HepG2 (cell line): ENCODE results near the gene GPATCH3.

Experiments
- EZH2 ChIP-seq: conservative IDR thresholded peaks from 2 replicates; pipeline ENCODE4 v1.6.1; 2012; ENCODE audit warnings: mild to moderate bottlenecking, low read depth, low read length, moderate library complexity
- HNRNPL ChIP-seq: fragments of 200-400 bp; formaldehyde crosslinking; IDR thresholded peaks from 2 replicates; pipeline ENCODE4 v1.6.1; 2017; ENCODE audit warnings: mild to moderate bottlenecking, low read depth, low read length
- HNRNPUL1 ChIP-seq: fragments of 200-400 bp; formaldehyde crosslinking; IDR thresholded peaks from 2 replicates; pipeline ENCODE4 v1.6.1; 2017; ENCODE audit warnings: low read depth, mild to moderate bottlenecking, low read length, moderate library complexity
- JUNB ChIP-seq: sonication (generic); formaldehyde crosslinking; IDR thresholded peaks from 2 replicates; pipeline ENCODE4 v1.8.0; 2022; ENCODE audit warnings: missing genetic modification reagents, mild to moderate bottlenecking, borderline replicate concordance
- KDM4B ChIP-seq: sonication (generic); formaldehyde crosslinking; IDR thresholded peaks from 2 replicates; pipeline ENCODE4 v1.4.0; 2020; ENCODE audit warnings: missing genetic modification reagents
- MZF1 ChIP-seq: sonication (generic); formaldehyde crosslinking; IDR thresholded peaks from 2 replicates; pipeline ENCODE4 v1.8.1; 2023; ENCODE audit warnings: mild to moderate bottlenecking, missing genetic modification reagents, borderline replicate concordance
- TAF1 ChIP-seq: sonication (generic); formaldehyde crosslinking; IDR thresholded peaks from 2 replicates; pipeline ENCODE4 v1.4.0; 2020; ENCODE audit warnings: missing genetic modification reagents
- TF ChIP-seq, protein P1 (sequence below): sonication (generic); formaldehyde crosslinking; conservative IDR thresholded peaks from 2 replicates; pipeline ENCODE4 v1.4.0; 2020; ENCODE audit warnings: missing genetic modification reagents
- TF ChIP-seq, protein P2 (sequence below): IDR thresholded peaks from 2 replicates; pipeline ENCODE4 v1.6.1; 2016; ENCODE audit warnings: mild to moderate bottlenecking, missing biosample characterization, missing genetic modification reagents
- TF ChIP-seq, protein P3 (sequence below): sonication (generic); formaldehyde crosslinking; IDR thresholded peaks from 2 replicates; pipeline ENCODE4 v1.5.0; 2020; ENCODE audit warnings: mild to moderate bottlenecking, missing genetic modification reagents, moderate library complexity
- TF ChIP-seq, protein P4 (sequence below): IDR thresholded peaks from 2 replicates; pipeline ENCODE4 v1.4.0; 2020; ENCODE audit warnings: mild to moderate bottlenecking, missing genetic modification reagents
- TF ChIP-seq, protein P5 (sequence below): sonication (generic); formaldehyde crosslinking; IDR thresholded peaks from 2 replicates; pipeline ENCODE4 v1.5.0; 2020; ENCODE audit warnings: mild to moderate bottlenecking, missing genetic modification reagents, borderline replicate concordance
- TF ChIP-seq, protein P6 (sequence below): sonication (generic); formaldehyde crosslinking; IDR thresholded peaks from 2 replicates; pipeline ENCODE4 v1.5.0; 2020; ENCODE audit warnings: mild to moderate bottlenecking, missing genetic modification reagents
- TF ChIP-seq, protein P7 (sequence below): sonication (generic); formaldehyde crosslinking; IDR thresholded peaks from 2 replicates; pipeline ENCODE4 v1.8.1; 2023; ENCODE audit warnings: mild to moderate bottlenecking, missing genetic modification reagents, borderline replicate concordance

DNA sequence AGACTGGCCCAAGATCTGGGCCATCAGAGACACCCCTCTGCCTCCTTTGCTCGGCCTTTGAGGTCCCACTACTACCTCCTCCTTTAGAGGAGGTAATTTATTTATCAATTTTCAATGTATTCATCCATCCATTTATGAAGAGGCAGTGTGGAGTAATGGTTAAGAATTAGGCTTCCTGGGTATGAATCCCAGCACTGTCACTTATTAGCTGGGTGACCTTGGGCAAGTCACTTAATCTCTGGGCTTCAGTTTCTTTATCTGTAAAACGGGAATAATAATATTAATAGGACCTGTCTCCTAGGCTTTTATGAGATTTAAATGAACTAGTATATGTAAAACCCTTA is 11.9 kb upstream of the GPATCH3 start:
- TF ChIP-seq, protein P1, sequence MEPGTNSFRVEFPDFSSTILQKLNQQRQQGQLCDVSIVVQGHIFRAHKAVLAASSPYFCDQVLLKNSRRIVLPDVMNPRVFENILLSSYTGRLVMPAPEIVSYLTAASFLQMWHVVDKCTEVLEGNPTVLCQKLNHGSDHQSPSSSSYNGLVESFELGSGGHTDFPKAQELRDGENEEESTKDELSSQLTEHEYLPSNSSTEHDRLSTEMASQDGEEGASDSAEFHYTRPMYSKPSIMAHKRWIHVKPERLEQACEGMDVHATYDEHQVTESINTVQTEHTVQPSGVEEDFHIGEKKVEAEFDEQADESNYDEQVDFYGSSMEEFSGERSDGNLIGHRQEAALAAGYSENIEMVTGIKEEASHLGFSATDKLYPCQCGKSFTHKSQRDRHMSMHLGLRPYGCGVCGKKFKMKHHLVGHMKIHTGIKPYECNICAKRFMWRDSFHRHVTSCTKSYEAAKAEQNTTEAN (CRISPR knock-in tag), result no peak
- no peak for TF ChIP-seq KDM4B (CRISPR knock-in tag)
- TF ChIP-seq, protein P2, sequence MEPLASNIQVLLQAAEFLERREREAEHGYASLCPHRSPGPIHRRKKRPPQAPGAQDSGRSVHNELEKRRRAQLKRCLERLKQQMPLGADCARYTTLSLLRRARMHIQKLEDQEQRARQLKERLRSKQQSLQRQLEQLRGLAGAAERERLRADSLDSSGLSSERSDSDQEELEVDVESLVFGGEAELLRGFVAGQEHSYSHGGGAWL (CRISPR knock-in tag), result no peak
- TF ChIP-seq, protein P3, sequence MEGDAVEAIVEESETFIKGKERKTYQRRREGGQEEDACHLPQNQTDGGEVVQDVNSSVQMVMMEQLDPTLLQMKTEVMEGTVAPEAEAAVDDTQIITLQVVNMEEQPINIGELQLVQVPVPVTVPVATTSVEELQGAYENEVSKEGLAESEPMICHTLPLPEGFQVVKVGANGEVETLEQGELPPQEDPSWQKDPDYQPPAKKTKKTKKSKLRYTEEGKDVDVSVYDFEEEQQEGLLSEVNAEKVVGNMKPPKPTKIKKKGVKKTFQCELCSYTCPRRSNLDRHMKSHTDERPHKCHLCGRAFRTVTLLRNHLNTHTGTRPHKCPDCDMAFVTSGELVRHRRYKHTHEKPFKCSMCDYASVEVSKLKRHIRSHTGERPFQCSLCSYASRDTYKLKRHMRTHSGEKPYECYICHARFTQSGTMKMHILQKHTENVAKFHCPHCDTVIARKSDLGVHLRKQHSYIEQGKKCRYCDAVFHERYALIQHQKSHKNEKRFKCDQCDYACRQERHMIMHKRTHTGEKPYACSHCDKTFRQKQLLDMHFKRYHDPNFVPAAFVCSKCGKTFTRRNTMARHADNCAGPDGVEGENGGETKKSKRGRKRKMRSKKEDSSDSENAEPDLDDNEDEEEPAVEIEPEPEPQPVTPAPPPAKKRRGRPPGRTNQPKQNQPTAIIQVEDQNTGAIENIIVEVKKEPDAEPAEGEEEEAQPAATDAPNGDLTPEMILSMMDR (CRISPR knock-in tag), result no peak
- TF ChIP-seq, protein P4, sequence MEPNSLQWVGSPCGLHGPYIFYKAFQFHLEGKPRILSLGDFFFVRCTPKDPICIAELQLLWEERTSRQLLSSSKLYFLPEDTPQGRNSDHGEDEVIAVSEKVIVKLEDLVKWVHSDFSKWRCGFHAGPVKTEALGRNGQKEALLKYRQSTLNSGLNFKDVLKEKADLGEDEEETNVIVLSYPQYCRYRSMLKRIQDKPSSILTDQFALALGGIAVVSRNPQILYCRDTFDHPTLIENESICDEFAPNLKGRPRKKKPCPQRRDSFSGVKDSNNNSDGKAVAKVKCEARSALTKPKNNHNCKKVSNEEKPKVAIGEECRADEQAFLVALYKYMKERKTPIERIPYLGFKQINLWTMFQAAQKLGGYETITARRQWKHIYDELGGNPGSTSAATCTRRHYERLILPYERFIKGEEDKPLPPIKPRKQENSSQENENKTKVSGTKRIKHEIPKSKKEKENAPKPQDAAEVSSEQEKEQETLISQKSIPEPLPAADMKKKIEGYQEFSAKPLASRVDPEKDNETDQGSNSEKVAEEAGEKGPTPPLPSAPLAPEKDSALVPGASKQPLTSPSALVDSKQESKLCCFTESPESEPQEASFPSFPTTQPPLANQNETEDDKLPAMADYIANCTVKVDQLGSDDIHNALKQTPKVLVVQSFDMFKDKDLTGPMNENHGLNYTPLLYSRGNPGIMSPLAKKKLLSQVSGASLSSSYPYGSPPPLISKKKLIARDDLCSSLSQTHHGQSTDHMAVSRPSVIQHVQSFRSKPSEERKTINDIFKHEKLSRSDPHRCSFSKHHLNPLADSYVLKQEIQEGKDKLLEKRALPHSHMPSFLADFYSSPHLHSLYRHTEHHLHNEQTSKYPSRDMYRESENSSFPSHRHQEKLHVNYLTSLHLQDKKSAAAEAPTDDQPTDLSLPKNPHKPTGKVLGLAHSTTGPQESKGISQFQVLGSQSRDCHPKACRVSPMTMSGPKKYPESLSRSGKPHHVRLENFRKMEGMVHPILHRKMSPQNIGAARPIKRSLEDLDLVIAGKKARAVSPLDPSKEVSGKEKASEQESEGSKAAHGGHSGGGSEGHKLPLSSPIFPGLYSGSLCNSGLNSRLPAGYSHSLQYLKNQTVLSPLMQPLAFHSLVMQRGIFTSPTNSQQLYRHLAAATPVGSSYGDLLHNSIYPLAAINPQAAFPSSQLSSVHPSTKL (CRISPR knock-in tag), result no peak
- TF ChIP-seq, protein P5, sequence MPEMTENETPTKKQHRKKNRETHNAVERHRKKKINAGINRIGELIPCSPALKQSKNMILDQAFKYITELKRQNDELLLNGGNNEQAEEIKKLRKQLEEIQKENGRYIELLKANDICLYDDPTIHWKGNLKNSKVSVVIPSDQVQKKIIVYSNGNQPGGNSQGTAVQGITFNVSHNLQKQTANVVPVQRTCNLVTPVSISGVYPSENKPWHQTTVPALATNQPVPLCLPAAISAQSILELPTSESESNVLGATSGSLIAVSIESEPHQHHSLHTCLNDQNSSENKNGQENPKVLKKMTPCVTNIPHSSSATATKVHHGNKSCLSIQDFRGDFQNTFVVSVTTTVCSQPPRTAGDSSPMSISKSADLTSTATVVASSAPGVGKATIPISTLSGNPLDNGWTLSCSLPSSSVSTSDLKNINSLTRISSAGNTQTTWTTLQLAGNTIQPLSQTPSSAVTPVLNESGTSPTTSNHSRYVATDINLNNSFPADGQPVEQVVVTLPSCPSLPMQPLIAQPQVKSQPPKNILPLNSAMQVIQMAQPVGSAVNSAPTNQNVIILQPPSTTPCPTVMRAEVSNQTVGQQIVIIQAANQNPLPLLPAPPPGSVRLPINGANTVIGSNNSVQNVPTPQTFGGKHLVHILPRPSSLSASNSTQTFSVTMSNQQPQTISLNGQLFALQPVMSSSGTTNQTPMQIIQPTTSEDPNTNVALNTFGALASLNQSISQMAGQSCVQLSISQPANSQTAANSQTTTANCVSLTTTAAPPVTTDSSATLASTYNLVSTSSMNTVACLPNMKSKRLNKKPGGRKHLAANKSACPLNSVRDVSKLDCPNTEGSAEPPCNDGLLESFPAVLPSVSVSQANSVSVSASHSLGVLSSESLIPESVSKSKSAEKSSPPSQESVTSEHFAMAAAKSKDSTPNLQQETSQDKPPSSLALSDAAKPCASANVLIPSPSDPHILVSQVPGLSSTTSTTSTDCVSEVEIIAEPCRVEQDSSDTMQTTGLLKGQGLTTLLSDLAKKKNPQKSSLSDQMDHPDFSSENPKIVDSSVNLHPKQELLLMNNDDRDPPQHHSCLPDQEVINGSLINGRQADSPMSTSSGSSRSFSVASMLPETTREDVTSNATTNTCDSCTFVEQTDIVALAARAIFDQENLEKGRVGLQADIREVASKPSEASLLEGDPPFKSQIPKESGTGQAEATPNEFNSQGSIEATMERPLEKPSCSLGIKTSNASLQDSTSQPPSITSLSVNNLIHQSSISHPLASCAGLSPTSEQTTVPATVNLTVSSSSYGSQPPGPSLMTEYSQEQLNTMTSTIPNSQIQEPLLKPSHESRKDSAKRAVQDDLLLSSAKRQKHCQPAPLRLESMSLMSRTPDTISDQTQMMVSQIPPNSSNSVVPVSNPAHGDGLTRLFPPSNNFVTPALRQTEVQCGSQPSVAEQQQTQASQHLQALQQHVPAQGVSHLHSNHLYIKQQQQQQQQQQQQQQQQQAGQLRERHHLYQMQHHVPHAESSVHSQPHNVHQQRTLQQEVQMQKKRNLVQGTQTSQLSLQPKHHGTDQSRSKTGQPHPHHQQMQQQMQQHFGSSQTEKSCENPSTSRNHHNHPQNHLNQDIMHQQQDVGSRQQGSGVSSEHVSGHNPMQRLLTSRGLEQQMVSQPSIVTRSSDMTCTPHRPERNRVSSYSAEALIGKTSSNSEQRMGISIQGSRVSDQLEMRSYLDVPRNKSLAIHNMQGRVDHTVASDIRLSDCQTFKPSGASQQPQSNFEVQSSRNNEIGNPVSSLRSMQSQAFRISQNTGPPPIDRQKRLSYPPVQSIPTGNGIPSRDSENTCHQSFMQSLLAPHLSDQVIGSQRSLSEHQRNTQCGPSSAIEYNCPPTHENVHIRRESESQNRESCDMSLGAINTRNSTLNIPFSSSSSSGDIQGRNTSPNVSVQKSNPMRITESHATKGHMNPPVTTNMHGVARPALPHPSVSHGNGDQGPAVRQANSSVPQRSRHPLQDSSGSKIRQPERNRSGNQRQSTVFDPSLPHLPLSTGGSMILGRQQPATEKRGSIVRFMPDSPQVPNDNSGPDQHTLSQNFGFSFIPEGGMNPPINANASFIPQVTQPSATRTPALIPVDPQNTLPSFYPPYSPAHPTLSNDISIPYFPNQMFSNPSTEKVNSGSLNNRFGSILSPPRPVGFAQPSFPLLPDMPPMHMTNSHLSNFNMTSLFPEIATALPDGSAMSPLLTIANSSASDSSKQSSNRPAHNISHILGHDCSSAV (CRISPR knock-in tag), result no peak
- TF ChIP-seq HNRNPUL1, result no peak
- TF ChIP-seq HNRNPL, result no peak
- TF ChIP-seq EZH2, result no peak
- no peak for TF ChIP-seq TAF1 (CRISPR knock-in tag)
- TF ChIP-seq, protein P6, sequence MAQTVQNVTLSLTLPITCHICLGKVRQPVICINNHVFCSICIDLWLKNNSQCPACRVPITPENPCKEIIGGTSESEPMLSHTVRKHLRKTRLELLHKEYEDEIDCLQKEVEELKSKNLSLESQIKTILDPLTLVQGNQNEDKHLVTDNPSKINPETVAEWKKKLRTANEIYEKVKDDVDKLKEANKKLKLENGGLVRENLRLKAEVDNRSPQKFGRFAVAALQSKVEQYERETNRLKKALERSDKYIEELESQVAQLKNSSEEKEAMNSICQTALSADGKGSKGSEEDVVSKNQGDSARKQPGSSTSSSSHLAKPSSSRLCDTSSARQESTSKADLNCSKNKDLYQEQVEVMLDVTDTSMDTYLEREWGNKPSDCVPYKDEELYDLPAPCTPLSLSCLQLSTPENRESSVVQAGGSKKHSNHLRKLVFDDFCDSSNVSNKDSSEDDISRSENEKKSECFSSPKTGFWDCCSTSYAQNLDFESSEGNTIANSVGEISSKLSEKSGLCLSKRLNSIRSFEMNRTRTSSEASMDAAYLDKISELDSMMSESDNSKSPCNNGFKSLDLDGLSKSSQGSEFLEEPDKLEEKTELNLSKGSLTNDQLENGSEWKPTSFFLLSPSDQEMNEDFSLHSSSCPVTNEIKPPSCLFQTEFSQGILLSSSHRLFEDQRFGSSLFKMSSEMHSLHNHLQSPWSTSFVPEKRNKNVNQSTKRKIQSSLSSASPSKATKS (CRISPR knock-in tag), result no peak
- TF ChIP-seq JUNB (CRISPR knock-in tag), result no peak
- no peak for TF ChIP-seq MZF1 (CRISPR knock-in tag)
- TF ChIP-seq, protein P7, sequence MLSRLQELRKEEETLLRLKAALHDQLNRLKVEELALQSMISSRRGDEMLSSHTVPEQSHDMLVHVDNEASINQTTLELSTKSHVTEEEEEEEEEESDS (CRISPR knock-in tag), result no peak
